NCI-H146 treated with DMSO at 0.1 percent for 48 hours (cell line): ENCODE data around the gene SLC25A47.
A peak's percentile ranks its signal among the peaks of the same experiment; 100 is the strongest.

Experiments
- DNase-seq: peaks from one replicate; lab custom pipeline; 2025; ENCODE audit not compliant: unreplicated experiment; lab: John Stamatoyannopoulos, UW

The SLC25A47 gene

GRCh38 chr14:100374270-100374669 is 51.1 kb downstream of the SLC25A47 start:
- DNase-seq: no peak

DNA sequence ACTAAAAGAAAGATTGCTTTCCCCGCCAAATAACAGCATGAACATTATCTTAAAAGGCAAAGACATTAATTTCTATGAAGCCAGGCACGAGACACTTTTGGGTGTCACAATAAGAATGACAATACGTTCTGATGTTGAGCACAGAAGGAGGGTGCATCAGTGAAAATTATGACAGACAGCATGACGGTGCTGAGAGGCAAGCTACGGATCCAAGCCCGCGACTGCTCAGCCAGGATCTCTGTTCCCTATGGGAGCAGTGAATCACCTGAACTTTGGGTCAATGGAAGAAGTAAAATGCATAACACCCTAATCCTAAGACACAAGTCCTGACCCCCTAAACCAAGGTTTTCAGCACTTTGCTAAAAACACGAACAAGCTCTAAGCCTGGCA is 51.7 kb downstream of the SLC25A47 start:
- no peak for DNase-seq

GRCh38 chr14:100375266-100375962 is 52.3 kb downstream of the SLC25A47 start:
- peak; percentile 27 for DNase-seq

DNA sequence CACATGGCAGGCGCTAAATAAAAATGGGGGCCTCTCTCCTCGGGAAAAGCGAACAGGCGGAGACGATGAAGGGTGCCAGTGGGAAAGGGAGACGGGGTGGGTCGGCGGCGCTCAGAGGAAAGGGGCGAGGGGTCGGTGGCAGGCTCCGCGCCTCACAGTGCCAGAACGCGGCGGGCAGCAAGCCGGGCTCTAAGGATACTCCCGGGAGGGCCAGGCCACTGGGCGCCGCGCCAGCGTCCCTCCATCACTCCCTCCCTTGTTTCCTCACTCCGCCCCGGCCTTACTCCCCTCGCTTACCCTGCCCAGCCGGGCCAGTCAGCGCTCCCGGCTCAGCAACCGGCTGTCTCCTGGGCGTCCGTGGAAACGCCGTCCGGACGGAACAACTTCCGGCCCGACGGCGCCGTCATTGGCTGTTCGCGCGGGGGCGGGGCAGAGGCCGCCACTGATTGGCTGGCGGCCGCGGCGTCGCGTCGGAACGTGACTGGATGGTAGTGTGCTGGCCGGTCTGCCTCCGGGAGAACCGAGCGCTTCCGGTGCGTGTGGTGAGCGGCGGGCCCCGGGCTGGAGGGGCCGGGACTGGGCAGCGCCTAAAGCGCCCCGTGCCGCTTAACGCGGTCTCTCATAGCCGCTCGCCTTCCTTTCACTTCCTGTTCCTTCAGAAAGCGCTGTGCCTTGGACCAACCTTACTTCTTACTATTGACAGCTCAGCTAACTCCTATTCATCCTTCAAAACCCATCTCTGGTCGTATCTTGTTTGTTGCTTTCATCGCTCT is 53.0 kb downstream of the SLC25A47 start, which contains the start of gene WDR25:
WDR25 (plus strand) TSS at position 523 of the 773 bp plus-strand sequence.
- DNase-seq: peak; percentile 75

DNA sequence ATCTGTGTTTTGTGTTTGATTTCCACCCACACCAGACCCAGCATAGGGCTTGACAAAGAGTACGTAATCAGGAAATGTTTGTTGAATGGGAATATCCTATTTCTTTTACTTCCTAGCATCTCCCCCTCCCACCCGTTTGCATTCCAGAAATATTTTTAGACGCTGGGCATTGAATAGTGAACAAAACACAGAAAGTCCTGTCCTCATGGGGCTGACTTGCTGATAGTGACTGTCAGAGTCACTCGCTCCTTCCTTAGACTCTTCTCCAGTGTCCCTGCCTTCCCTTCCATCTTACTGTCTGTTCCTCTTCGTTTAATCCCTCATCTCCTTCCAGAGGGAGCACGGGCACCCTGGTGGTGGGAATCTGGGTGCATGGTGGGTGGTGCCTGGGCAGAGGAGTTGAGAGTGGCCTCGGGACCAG is 53.6 kb downstream of the SLC25A47 start:
- no peak for DNase-seq
